ENCODE data around the gene NOXO1. TPM values are rescaled to one million over a fixed set of nuclear protein-coding genes. Genes with fewer than 3 reads are reported as not detected.

Gene NOXO1
- total RNA-seq, 3 donors from 2014 or later (not counting 1 experiment from before 2014, with no cell fraction given), result not detected

DNA sequence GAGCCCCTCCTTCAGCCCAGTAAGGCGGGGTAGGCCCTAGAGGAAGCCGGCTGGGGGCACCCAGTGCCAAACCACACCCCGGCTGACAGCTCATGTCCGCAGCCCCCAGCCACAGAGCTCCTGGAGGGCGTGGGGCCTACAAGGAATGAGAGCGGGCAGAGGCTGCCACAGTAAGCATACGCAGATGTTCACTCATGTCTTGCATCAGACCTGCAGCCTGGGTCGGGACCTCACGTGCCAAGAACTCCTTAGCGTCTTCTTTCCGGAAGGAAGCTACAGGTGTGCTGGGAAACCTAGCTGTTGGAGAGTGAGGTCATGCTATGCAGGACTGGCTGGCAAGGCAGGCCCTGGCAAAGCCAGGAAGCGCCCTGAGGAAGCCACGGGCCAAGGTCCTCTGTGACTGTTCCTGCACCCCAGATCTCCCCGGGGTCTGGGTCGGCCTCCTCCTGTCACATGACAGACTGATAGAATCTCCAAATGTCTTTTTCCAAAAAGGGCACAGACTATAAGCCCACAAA is 26.8 kb upstream of the NOXO1 start:
- no peaks in the 10 kb centered on the region for H3K9me3 ChIP-seq (ENCODE audit: control insufficient read depth, insufficient read depth, low read length)
- peak overlapping the region; percentile 58 for H3K27ac ChIP-seq (ENCODE audit: low read length)
- H3K4me3 ChIP-seq (ENCODE audit: low read length), result peak overlapping the region; percentile 32
- Mint-ChIP-seq H3K4me1 (peaks cover 28 to 54% of the 10 kb centered on the region in 2 donors), H3K9me3 (no peaks in the 10 kb centered on the region), H3K36me3 (no peaks in the 10 kb centered on the region), H3K27me3 (ENCODE audit: low read depth in 2 of 2) (no peaks in the 10 kb centered on the region), H3K27ac (peak overlapping the region; percentile 76 to 94), H3K4me3 (peak overlapping the region; percentile 76)
- intact Hi-C loops (cut with micrococcal nuclease), result loop anchor here (10.0 kb wide), 2 partner anchors 477 to 657 kb away; no protein-coding TSS in a partner anchor
- no peaks in the 10 kb centered on the region for H3K27me3 ChIP-seq (ENCODE audit: control insufficient read depth, insufficient read depth, low read length)
- H3K36me3 ChIP-seq (ENCODE audit: control insufficient read depth, insufficient read depth, low read length), result peaks cover 5% of the 10 kb centered on the region
- 11% methylated on average over 15 of the region's 15 CpGs for WGBS (ENCODE audit: insufficient coverage)
- H3K4me1 ChIP-seq (ENCODE audit: control insufficient read depth, insufficient read depth, low read length), result peaks cover 64% of the 10 kb centered on the region
- TF ChIP-seq, protein P1, sequence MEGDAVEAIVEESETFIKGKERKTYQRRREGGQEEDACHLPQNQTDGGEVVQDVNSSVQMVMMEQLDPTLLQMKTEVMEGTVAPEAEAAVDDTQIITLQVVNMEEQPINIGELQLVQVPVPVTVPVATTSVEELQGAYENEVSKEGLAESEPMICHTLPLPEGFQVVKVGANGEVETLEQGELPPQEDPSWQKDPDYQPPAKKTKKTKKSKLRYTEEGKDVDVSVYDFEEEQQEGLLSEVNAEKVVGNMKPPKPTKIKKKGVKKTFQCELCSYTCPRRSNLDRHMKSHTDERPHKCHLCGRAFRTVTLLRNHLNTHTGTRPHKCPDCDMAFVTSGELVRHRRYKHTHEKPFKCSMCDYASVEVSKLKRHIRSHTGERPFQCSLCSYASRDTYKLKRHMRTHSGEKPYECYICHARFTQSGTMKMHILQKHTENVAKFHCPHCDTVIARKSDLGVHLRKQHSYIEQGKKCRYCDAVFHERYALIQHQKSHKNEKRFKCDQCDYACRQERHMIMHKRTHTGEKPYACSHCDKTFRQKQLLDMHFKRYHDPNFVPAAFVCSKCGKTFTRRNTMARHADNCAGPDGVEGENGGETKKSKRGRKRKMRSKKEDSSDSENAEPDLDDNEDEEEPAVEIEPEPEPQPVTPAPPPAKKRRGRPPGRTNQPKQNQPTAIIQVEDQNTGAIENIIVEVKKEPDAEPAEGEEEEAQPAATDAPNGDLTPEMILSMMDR (IDR thresholded peaks at IDR 0.05), result no peak
- ATAC-seq (no peak), DNase-seq (peak in 1 of 2 donors; percentile 46)

GRCh38 chr16:2007081-2007836 is 26.0 kb upstream of the NOXO1 start:
- intact Hi-C loops (cut with micrococcal nuclease), result loop anchor here (10.0 kb wide), 2 partner anchors 478 to 658 kb away; no protein-coding TSS in a partner anchor
- TF ChIP-seq, protein P1 (IDR thresholded peaks at IDR 0.05), result no peak
- H3K4me1 ChIP-seq (ENCODE audit: control insufficient read depth, insufficient read depth, low read length), result peaks cover 64% of the 10 kb centered on the region
- H3K27me3 ChIP-seq (ENCODE audit: control insufficient read depth, insufficient read depth, low read length), result no peaks in the 10 kb centered on the region
- no peak for ATAC-seq
- peaks cover 13% of the 10 kb centered on the region for H3K36me3 ChIP-seq (ENCODE audit: control insufficient read depth, insufficient read depth, low read length)
- Mint-ChIP-seq H3K4me3 (peak overlapping the region; percentile 76), H3K27ac (peak overlapping the region; percentile 76 to 94), H3K9me3 (no peaks in the 10 kb centered on the region), H3K36me3 (no peaks in the 10 kb centered on the region), H3K27me3 (ENCODE audit: low read depth in 2 of 2) (no peaks in the 10 kb centered on the region), H3K4me1 (peaks cover 28 to 54% of the 10 kb centered on the region in 2 donors)
- H3K9me3 ChIP-seq (ENCODE audit: control insufficient read depth, insufficient read depth, low read length), result no peaks in the 10 kb centered on the region
- WGBS (ENCODE audit: insufficient coverage), result 78% methylated on average over 16 of the region's 16 CpGs
- H3K27ac ChIP-seq (ENCODE audit: low read length), result no peak overlapping the region
- no peak for DNase-seq
- no peak overlapping the region for H3K4me3 ChIP-seq (ENCODE audit: low read length)

GRCh38 chr16:2006317-2006716 is 25.0 kb upstream of the NOXO1 start:
- ATAC-seq (no peak), DNase-seq (no peak)
- Histone ChIP-seq H3K27me3 (ENCODE audit: control insufficient read depth, insufficient read depth, low read length) (no peaks in the 10 kb centered on the region), H3K4me1 (ENCODE audit: control insufficient read depth, insufficient read depth, low read length) (peaks cover 64% of the 10 kb centered on the region), H3K36me3 (ENCODE audit: control insufficient read depth, insufficient read depth, low read length) (peaks cover 22% of the 10 kb centered on the region), H3K27ac (ENCODE audit: low read length) (no peak overlapping the region), H3K4me3 (ENCODE audit: low read length) (no peak overlapping the region), H3K9me3 (ENCODE audit: control insufficient read depth, insufficient read depth, low read length) (no peaks in the 10 kb centered on the region)
- intact Hi-C loops (cut with micrococcal nuclease), result loop anchor here (10.0 kb wide), 2 partner anchors 478 to 658 kb away; no protein-coding TSS in a partner anchor
- TF ChIP-seq, protein P1 (IDR thresholded peaks at IDR 0.05), result no peak
- Mint-ChIP-seq H3K27ac (peak overlapping the region; percentile 18 to 94), H3K4me3 (peak overlapping the region; percentile 40), H3K9me3 (no peaks in the 10 kb centered on the region), H3K4me1 (peaks cover 28 to 54% of the 10 kb centered on the region in 2 donors), H3K27me3 (ENCODE audit: low read depth in 2 of 2) (no peaks in the 10 kb centered on the region), H3K36me3 (no peaks in the 10 kb centered on the region)
- WGBS (ENCODE audit: insufficient coverage), result 93% methylated on average over 8 of the region's 8 CpGs

Measured in natural killer cell (primary cell).